ENCODE results near the gene MYO7A. TPM values are rescaled to one million over a fixed set of nuclear protein-coding genes. Genes with fewer than 3 reads are reported as not detected.

The MYO7A gene
- total and polyA plus RNA-seq, 2 donors (not counting 1 experiment from before 2014, with no cell fraction given): 0.03 to 0.07 TPM

DNA sequence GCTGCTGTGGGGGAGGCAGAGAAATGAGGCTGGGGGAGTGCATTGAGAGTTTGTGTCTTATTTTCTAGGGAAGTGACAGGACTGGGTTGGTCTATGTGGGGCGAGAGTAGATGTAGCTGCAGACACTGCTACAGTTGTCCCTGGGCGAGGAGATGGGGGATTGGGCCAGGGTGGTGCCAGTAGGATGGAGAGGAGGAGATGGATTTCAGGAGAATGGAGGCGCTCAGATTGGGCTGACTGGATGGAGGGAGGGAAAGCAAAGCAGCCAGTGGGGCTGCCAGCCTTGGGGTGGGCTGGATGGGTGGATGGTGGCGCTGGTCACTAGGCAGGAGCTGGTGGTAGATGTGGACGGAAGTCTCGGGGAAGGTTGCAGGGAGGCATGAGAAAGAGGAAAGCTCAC, 16.1 kb upstream of the MYO7A start:
- TF ChIP-seq, protein P1, sequence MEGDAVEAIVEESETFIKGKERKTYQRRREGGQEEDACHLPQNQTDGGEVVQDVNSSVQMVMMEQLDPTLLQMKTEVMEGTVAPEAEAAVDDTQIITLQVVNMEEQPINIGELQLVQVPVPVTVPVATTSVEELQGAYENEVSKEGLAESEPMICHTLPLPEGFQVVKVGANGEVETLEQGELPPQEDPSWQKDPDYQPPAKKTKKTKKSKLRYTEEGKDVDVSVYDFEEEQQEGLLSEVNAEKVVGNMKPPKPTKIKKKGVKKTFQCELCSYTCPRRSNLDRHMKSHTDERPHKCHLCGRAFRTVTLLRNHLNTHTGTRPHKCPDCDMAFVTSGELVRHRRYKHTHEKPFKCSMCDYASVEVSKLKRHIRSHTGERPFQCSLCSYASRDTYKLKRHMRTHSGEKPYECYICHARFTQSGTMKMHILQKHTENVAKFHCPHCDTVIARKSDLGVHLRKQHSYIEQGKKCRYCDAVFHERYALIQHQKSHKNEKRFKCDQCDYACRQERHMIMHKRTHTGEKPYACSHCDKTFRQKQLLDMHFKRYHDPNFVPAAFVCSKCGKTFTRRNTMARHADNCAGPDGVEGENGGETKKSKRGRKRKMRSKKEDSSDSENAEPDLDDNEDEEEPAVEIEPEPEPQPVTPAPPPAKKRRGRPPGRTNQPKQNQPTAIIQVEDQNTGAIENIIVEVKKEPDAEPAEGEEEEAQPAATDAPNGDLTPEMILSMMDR (IDR thresholded peaks at IDR 0.05): no peak
- no peak for TF ChIP-seq EZH2 (IDR thresholded peaks at IDR 0.05; ENCODE audit: borderline replicate concordance, insufficient read depth, low read depth, low read length, poor library complexity, severe bottlenecking)

DNA sequence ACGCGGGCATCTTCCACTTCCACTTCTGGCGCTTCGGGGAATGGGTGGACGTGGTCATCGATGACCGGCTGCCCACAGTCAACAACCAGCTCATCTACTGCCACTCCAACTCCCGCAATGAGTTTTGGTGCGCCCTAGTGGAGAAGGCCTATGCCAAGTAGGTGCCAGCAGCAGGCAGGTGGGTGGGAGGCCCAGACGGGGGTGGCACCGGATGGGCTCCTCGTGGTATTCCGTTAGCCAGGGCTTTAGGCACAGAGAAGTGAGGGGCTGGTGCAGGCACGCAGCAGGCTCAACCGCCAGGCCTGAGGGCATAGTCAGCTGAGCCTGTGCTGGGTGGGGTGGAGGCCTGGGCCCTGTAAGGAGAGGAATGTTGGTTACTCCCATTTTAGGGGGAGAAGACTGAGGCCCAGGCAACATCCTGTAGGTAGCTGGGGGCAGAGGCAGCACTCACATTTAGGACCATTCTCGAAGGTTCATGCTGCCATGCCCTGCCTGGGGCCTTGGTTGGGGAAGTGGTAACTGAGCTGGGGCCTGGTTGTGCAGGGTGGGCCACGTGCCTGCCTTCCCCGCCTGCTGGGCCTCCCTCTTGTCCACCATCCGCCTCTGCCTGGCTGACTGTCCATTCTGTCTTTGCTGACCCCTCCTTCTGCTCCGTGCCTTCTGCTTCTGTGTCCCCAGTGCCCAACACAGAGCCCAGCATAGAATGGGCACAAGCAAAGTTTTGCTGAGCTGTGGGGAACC, 15.2 kb upstream of the MYO7A start:
- H3K4me3 Mint-ChIP-seq: no peak overlapping the region
- Histone ChIP-seq H3K27ac (ENCODE audit: low read length in 2 of 2) (no peak overlapping the region), H3K36me3 (replicated peaks in 1 of 2; ENCODE audit: control extremely low read depth in 1 of 2, control insufficient read depth in 1 of 2, extremely low read depth in 1 of 2, insufficient read depth in 2 of 2, low read length in 1 of 2) (no peaks in the 10 kb centered on the region), H3K9ac (ENCODE audit: low read length) (no peak overlapping the region), H4K20me1 (ENCODE audit: control insufficient read depth, insufficient read depth, low read length, poor library complexity, severe bottlenecking) (no peaks in the 10 kb centered on the region), H3K4me3 (ENCODE audit: control extremely low read depth in 1 of 5, extremely low read depth in 1 of 5, insufficient read depth in 1 of 5, low read depth in 2 of 5, low read length in 4 of 5) (no peak overlapping the region), H3K9me3 (ENCODE audit: control extremely low read depth in 1 of 3, control insufficient read depth in 2 of 3, insufficient read depth in 1 of 3, low read length in 2 of 3) (no peaks in the 10 kb centered on the region), H3K27me3 (replicated peaks in 1 of 4; ENCODE audit: control extremely low read depth in 1 of 4, control insufficient read depth in 3 of 4, insufficient read depth in 4 of 4, low read length in 3 of 4) (no peaks in the 10 kb centered on the region), H3K79me2 (ENCODE audit: control insufficient read depth, insufficient read depth, low read length) (no peaks in the 10 kb centered on the region), H2AFZ (ENCODE audit: insufficient read depth, low read depth, low read length, poor library complexity, severe bottlenecking) (no peak overlapping the region), H3K4me1 (ENCODE audit: control insufficient read depth in 2 of 2, insufficient read depth in 2 of 2, low read length in 2 of 2) (no peaks in the 10 kb centered on the region), H3K4me2 (replicated peaks; ENCODE audit: low read depth, low read length, poor library complexity, severe bottlenecking) (no peak overlapping the region)
- H3K4me1 Mint-ChIP-seq: no peaks in the 10 kb centered on the region
- H3K9me3 Mint-ChIP-seq (ENCODE audit: insufficient read depth): no peaks in the 10 kb centered on the region
- CTCF ChIA-PET: interaction anchor here (0.7 to 1.4 kb wide), 3 partner anchors 10 to 21 kb away, joined by 3 read pairs; no protein-coding TSS in a partner anchor
- TF ChIP-seq, protein P1 (IDR thresholded peaks at IDR 0.05): no peak
- no peak for TF ChIP-seq EZH2 (IDR thresholded peaks at IDR 0.05; ENCODE audit: borderline replicate concordance, insufficient read depth, low read depth, low read length, poor library complexity, severe bottlenecking)
- POLR2A ChIA-PET: no interaction called here
- no peaks in the 10 kb centered on the region for H3K27me3 Mint-ChIP-seq
- WGBS (ENCODE audit: insufficient coverage): 95% methylated on average over 15 of the region's 20 CpGs
- intact Hi-C loops (cut with micrococcal nuclease): no loop called here
- no peak overlapping the region for H3K27ac Mint-ChIP-seq
- ATAC-seq (ENCODE audit: low read depth) (no peak), DNase-seq (no peak)

More for the DNA sequence above, 16.1 kb upstream of the MYO7A start:
- ATAC-seq (ENCODE audit: low read depth) (no peak), DNase-seq (no peak)
- no peak overlapping the region for H3K27ac ChIP-seq (ENCODE audit: low read length in 2 of 2)
- no peak overlapping the region for H3K4me3 ChIP-seq (ENCODE audit: control extremely low read depth in 1 of 5, extremely low read depth in 1 of 5, insufficient read depth in 1 of 5, low read depth in 2 of 5, low read length in 4 of 5)
- Mint-ChIP-seq H3K4me3 (no peak overlapping the region), H3K4me1 (no peaks in the 10 kb centered on the region), H3K9me3 (ENCODE audit: insufficient read depth) (no peaks in the 10 kb centered on the region), H3K27ac (no peak overlapping the region), H3K27me3 (no peaks in the 10 kb centered on the region)
- no peaks in the 10 kb centered on the region for H3K79me2 ChIP-seq (ENCODE audit: control insufficient read depth, insufficient read depth, low read length)
- 90% methylated on average over 6 of the region's 6 CpGs for WGBS (ENCODE audit: insufficient coverage)
- no peaks in the 10 kb centered on the region for H3K36me3 ChIP-seq (replicated peaks in 1 of 2; ENCODE audit: control extremely low read depth in 1 of 2, control insufficient read depth in 1 of 2, extremely low read depth in 1 of 2, insufficient read depth in 2 of 2, low read length in 1 of 2)
- no peaks in the 10 kb centered on the region for H3K4me1 ChIP-seq (ENCODE audit: control insufficient read depth in 2 of 2, insufficient read depth in 2 of 2, low read length in 2 of 2)
- H3K9ac ChIP-seq (ENCODE audit: low read length): no peak overlapping the region
- CTCF ChIA-PET: interaction anchor here (0.9 kb wide), 1 partner anchor 11 kb away, joined by 3 read pairs; no protein-coding TSS in a partner anchor
- peaks cover 0 to 4% (median 0%) of the 10 kb centered on the region in 3 donors for H3K9me3 ChIP-seq (ENCODE audit: control extremely low read depth in 1 of 3, control insufficient read depth in 2 of 3, insufficient read depth in 1 of 3, low read length in 2 of 3)
- no peaks in the 10 kb centered on the region for H3K27me3 ChIP-seq (replicated peaks in 1 of 4; ENCODE audit: control extremely low read depth in 1 of 4, control insufficient read depth in 3 of 4, insufficient read depth in 4 of 4, low read length in 3 of 4)
- no peak overlapping the region for H3K4me2 ChIP-seq (replicated peaks; ENCODE audit: low read depth, low read length, poor library complexity, severe bottlenecking)
- no peaks in the 10 kb centered on the region for H4K20me1 ChIP-seq (ENCODE audit: control insufficient read depth, insufficient read depth, low read length, poor library complexity, severe bottlenecking)
- H2AFZ ChIP-seq (ENCODE audit: insufficient read depth, low read depth, low read length, poor library complexity, severe bottlenecking): no peak overlapping the region
- POLR2A ChIA-PET: no interaction called here
- intact Hi-C loops (cut with micrococcal nuclease): no loop called here
